Activated naive CD4-positive, alpha-beta T cell treated with anti-CD3 and anti-CD28 coated beads, Interleukin-2, amount 10 ng/mL, durations not matched to agents 7 days and 5 days (primary cell): ENCODE measurements around the gene DNAJC13.

Experiments used
- CTCF ChIA-PET: fragments of 350-600 bp; sonication (Branson Sonifier 250); formaldehyde crosslinking; loops from one replicate; lab custom pipeline; 2021; ENCODE audit warnings: antibody characterized with exemption; lab: Charles Lee
- DNase-seq: peaks from one replicate; pipeline ENCODE4 v3.0.0-alpha.2; 2020
- H3K27ac Mint-ChIP-seq: one replicate; pipeline ENCODE4 v1.8.0; 2021; ENCODE audit warnings: mild to moderate bottlenecking, moderate library complexity, mixed read lengths
- H3K27me3 Mint-ChIP-seq: one replicate; pipeline ENCODE4 v1.8.0; 2021; ENCODE audit warnings: mild to moderate bottlenecking, mixed read lengths
- H3K36me3 Mint-ChIP-seq: one replicate; pipeline ENCODE4 v1.8.0; 2021; ENCODE audit warnings: mixed read lengths
- H3K4me1 Mint-ChIP-seq: one replicate; pipeline ENCODE4 v1.8.0; 2021; ENCODE audit warnings: mixed read lengths
- H3K4me3 Mint-ChIP-seq: one replicate; pipeline ENCODE4 v1.8.0; 2021; ENCODE audit warnings: mild to moderate bottlenecking, moderate library complexity, mixed read lengths
- H3K9me3 Mint-ChIP-seq: one replicate; pipeline ENCODE4 v1.8.0; 2021; ENCODE audit warnings: mixed read lengths

The DNAJC13 gene

GRCh38 chr3:132522353-132522752 is 105.1 kb downstream of the DNAJC13 start:
- peaks cover 12% of the 10 kb centered on the region for H3K4me1 Mint-ChIP-seq
- peaks cover 44% of the 10 kb centered on the region for H3K36me3 Mint-ChIP-seq
- H3K9me3 Mint-ChIP-seq = no peaks in the 10 kb centered on the region
- no peaks in the 10 kb centered on the region for H3K27me3 Mint-ChIP-seq
- DNase-seq = peak; percentile 23
- H3K27ac Mint-ChIP-seq = no peak overlapping the region
- H3K4me3 Mint-ChIP-seq = no peak overlapping the region
- CTCF ChIA-PET = no interaction called here

GRCh38 chr3:132530624-132531023 is 113.3 kb downstream of the DNAJC13 start:
- Mint-ChIP-seq H3K4me1 (no peaks in the 10 kb centered on the region), H3K36me3 (peaks cover 39% of the 10 kb centered on the region), H3K27ac (no peak overlapping the region), H3K4me3 (no peak overlapping the region), H3K9me3 (no peaks in the 10 kb centered on the region), H3K27me3 (no peaks in the 10 kb centered on the region)
- no peak for DNase-seq
- CTCF ChIA-PET = interaction anchor here (1.1 kb wide), 1 partner anchor 8 kb away, joined by 3 read pairs; no protein-coding TSS in a partner anchor

GRCh38 chr3:132535575-132536441 is 118.5 kb downstream of the DNAJC13 start:
- no peak overlapping the region for H3K27ac Mint-ChIP-seq

GRCh38 chr3:132536442-132537153 is 119.3 kb downstream of the DNAJC13 start:
- Mint-ChIP-seq H3K27me3 (no peaks in the 10 kb centered on the region), H3K4me3 (no peak overlapping the region), H3K4me1 (no peaks in the 10 kb centered on the region), H3K36me3 (peaks cover 24% of the 10 kb centered on the region), H3K9me3 (no peaks in the 10 kb centered on the region), H3K27ac (no peak overlapping the region)
- CTCF ChIA-PET = interaction anchor here (0.8 to 8.3 kb wide), 18 partner anchors 9 to 222 kb away, joined by 3 to 103 read pairs (median 4); no protein-coding TSS in a partner anchor
- no peak for DNase-seq

More at GRCh38 chr3:132535575-132536441, 118.5 kb downstream of the DNAJC13 start:
- peak; percentile 68 for DNase-seq
- Mint-ChIP-seq H3K4me3 (no peak overlapping the region), H3K4me1 (no peaks in the 10 kb centered on the region), H3K27me3 (no peaks in the 10 kb centered on the region), H3K9me3 (no peaks in the 10 kb centered on the region), H3K36me3 (peaks cover 25% of the 10 kb centered on the region)
- CTCF ChIA-PET = interaction anchor here (0.8 to 8.3 kb wide), 17 partner anchors 9 to 221 kb away, joined by 3 to 103 read pairs (median 4); no protein-coding TSS in a partner anchor

- Mint-ChIP-seq H3K4me1 (peaks cover 5% of the 10 kb centered on the region), H3K9me3 (no peaks in the 10 kb centered on the region), H3K36me3 (peaks cover 24% of the 10 kb centered on the region), H3K27ac (no peak overlapping the region), H3K4me3 (no peak overlapping the region), H3K27me3 (no peaks in the 10 kb centered on the region)
- DNase-seq = no peak
- CTCF ChIA-PET = interaction anchor here (1.8 to 8.3 kb wide), 5 partner anchors 11 to 185 kb away, joined by 4 to 103 read pairs (median 7); no protein-coding TSS in a partner anchor
Measured at GRCh38 chr3:132537297-132537696, 120.0 kb downstream of the DNAJC13 start.

- peaks cover 26% of the 10 kb centered on the region for H3K36me3 Mint-ChIP-seq
- H3K4me1 Mint-ChIP-seq = peaks cover 12% of the 10 kb centered on the region
- H3K4me3 Mint-ChIP-seq = no peak overlapping the region
- no peaks in the 10 kb centered on the region for H3K9me3 Mint-ChIP-seq
- CTCF ChIA-PET = interaction anchor here (1.1 to 8.3 kb wide), 4 partner anchors 8 to 186 kb away, joined by 3 to 103 read pairs (median 6); no protein-coding TSS in a partner anchor
- DNase-seq = no peak
- H3K27ac Mint-ChIP-seq = no peak overlapping the region
- no peaks in the 10 kb centered on the region for H3K27me3 Mint-ChIP-seq
Measured at GRCh38 chr3:132538072-132538471, 120.8 kb downstream of the DNAJC13 start.

- CTCF ChIA-PET = interaction anchor here (0.9 to 8.3 kb wide), 3 partner anchors 101 to 119 kb away, joined by 3 to 103 read pairs (median 3); no protein-coding TSS in a partner anchor
- H3K27me3 Mint-ChIP-seq = no peaks in the 10 kb centered on the region
- H3K4me1 Mint-ChIP-seq = peaks cover 12% of the 10 kb centered on the region
- H3K36me3 Mint-ChIP-seq = peaks cover 24% of the 10 kb centered on the region
- no peak overlapping the region for H3K4me3 Mint-ChIP-seq
- H3K9me3 Mint-ChIP-seq = no peaks in the 10 kb centered on the region
- DNase-seq = no peak
- H3K27ac Mint-ChIP-seq = no peak overlapping the region
Measured at GRCh38 chr3:132539681-132540080, 122.4 kb downstream of the DNAJC13 start.

- Mint-ChIP-seq H3K4me1 (peaks cover 12% of the 10 kb centered on the region), H3K36me3 (peaks cover 15% of the 10 kb centered on the region), H3K27ac (no peak overlapping the region), H3K4me3 (no peak overlapping the region), H3K9me3 (no peaks in the 10 kb centered on the region), H3K27me3 (no peaks in the 10 kb centered on the region)
- CTCF ChIA-PET = interaction anchor here (1.2 to 2.3 kb wide), 2 partner anchors 94 to 100 kb away, joined by 3 to 10 read pairs; no protein-coding TSS in a partner anchor
- no peak for DNase-seq
Measured at GRCh38 chr3:132542577-132542976, 125.3 kb downstream of the DNAJC13 start.

GRCh38 chr3:132543011-132543739 is 125.9 kb downstream of the DNAJC13 start:
- Mint-ChIP-seq H3K4me3 (no peak overlapping the region), H3K4me1 (peaks cover 12% of the 10 kb centered on the region), H3K36me3 (peaks cover 15% of the 10 kb centered on the region), H3K27me3 (no peaks in the 10 kb centered on the region), H3K9me3 (no peaks in the 10 kb centered on the region), H3K27ac (no peak overlapping the region)
- CTCF ChIA-PET = interaction anchor here (2.3 kb wide), 1 partner anchor 99 kb away, joined by 10 read pairs; no protein-coding TSS in a partner anchor
- DNase-seq = no peak

- Mint-ChIP-seq H3K9me3 (no peaks in the 10 kb centered on the region), H3K4me1 (peaks cover 12% of the 10 kb centered on the region), H3K4me3 (no peak overlapping the region), H3K27me3 (no peaks in the 10 kb centered on the region), H3K36me3 (peaks cover 12% of the 10 kb centered on the region), H3K27ac (no peak overlapping the region)
- DNase-seq = no peak
- CTCF ChIA-PET = interaction anchor here (2.3 kb wide), 1 partner anchor 98 kb away, joined by 10 read pairs; no protein-coding TSS in a partner anchor
Measured at GRCh38 chr3:132544130-132544529, 126.8 kb downstream of the DNAJC13 start.

- Mint-ChIP-seq H3K27me3 (no peaks in the 10 kb centered on the region), H3K36me3 (peaks cover 7% of the 10 kb centered on the region), H3K9me3 (no peaks in the 10 kb centered on the region), H3K27ac (no peak overlapping the region), H3K4me1 (peaks cover 22% of the 10 kb centered on the region), H3K4me3 (no peak overlapping the region)
- CTCF ChIA-PET = interaction anchor here (0.9 to 1.0 kb wide), 2 partner anchors 10 to 97 kb away, joined by 4 read pairs; no protein-coding TSS in a partner anchor
- no peak for DNase-seq
Measured at GRCh38 chr3:132545471-132545870, 128.2 kb downstream of the DNAJC13 start.

GRCh38 chr3:132549169-132549568 is 131.9 kb downstream of the DNAJC13 start:
- Mint-ChIP-seq H3K4me1 (peaks cover 12% of the 10 kb centered on the region), H3K4me3 (no peak overlapping the region), H3K9me3 (no peaks in the 10 kb centered on the region), H3K27ac (no peak overlapping the region), H3K36me3 (no peaks in the 10 kb centered on the region), H3K27me3 (no peaks in the 10 kb centered on the region)
- CTCF ChIA-PET = no interaction called here
- DNase-seq = no peak

GRCh38 chr3:132549890-132550578 is 132.7 kb downstream of the DNAJC13 start:
- no peaks in the 10 kb centered on the region for H3K27me3 Mint-ChIP-seq
- no peak overlapping the region for H3K4me3 Mint-ChIP-seq
- no peaks in the 10 kb centered on the region for H3K36me3 Mint-ChIP-seq
- H3K9me3 Mint-ChIP-seq = no peaks in the 10 kb centered on the region
- peaks cover 12% of the 10 kb centered on the region for H3K4me1 Mint-ChIP-seq
- H3K27ac Mint-ChIP-seq = no peak overlapping the region
- no peak for DNase-seq
- CTCF ChIA-PET = interaction anchor here (0.6 to 1.8 kb wide), 2 partner anchors 13 to 26 kb away, joined by 3 to 7 read pairs; no protein-coding TSS in a partner anchor
